HepG2 (cell line): ENCODE results near the gene CREB3. TPM values are rescaled to one million over a fixed set of nuclear protein-coding genes. Genes with fewer than 3 reads are reported as not detected.

Experiments
- ARNTL ChIP-seq: sonication (generic); formaldehyde crosslinking; IDR thresholded peaks from 2 replicates; pipeline ENCODE4 v1.4.0; 2020; ENCODE audit warnings: mild to moderate bottlenecking, missing genetic modification reagents
- CBFB ChIP-seq: sonication (generic); formaldehyde crosslinking; IDR thresholded peaks from 2 replicates; pipeline ENCODE4 v1.4.0; 2020; ENCODE audit warnings: missing genetic modification reagents
- HHEX ChIP-seq: IDR thresholded peaks from 2 replicates; pipeline ENCODE4 v1.6.1; 2016; ENCODE audit warnings: control low read depth
- MTA1 ChIP-seq: sonication (generic); formaldehyde crosslinking; IDR thresholded peaks from 2 replicates; pipeline ENCODE4 v1.4.0; 2020; ENCODE audit warnings: missing genetic modification reagents, mild to moderate bottlenecking, borderline replicate concordance
- NCOA2 ChIP-seq: sonication (generic); formaldehyde crosslinking; IDR thresholded peaks from 2 replicates; pipeline ENCODE4 v1.8.0; 2022; ENCODE audit warnings: inconsistent platforms
- REXO4 ChIP-seq: sonication (generic); formaldehyde crosslinking; IDR thresholded peaks from 2 replicates; pipeline ENCODE4 v1.8.0; 2022; ENCODE audit warnings: missing genetic modification reagents, mild to moderate bottlenecking, borderline replicate concordance
- ZBTB42 ChIP-seq: sonication (generic); formaldehyde crosslinking; IDR thresholded peaks from 2 replicates; pipeline ENCODE4 v1.5.0; 2020; ENCODE audit warnings: mild to moderate bottlenecking, missing genetic modification reagents
- ZFYVE20 ChIP-seq: sonication (generic); formaldehyde crosslinking; IDR thresholded peaks from 2 replicates; pipeline ENCODE4 v1.8.0; 2023; ENCODE audit warnings: low read depth, mild to moderate bottlenecking, moderate library complexity, missing genetic modification reagents, borderline replicate concordance
- ZNF24 ChIP-seq: fragments of 450-650 bp; IDR thresholded peaks from 2 replicates; pipeline ENCODE4 v1.6.1; 2017; ENCODE audit warnings: antibody characterized with exemption, mild to moderate bottlenecking
- ZNF552 ChIP-seq: sonication (generic); formaldehyde crosslinking; IDR thresholded peaks from 2 replicates; pipeline ENCODE4 v1.9.0; 2022; ENCODE audit warnings: missing genetic modification reagents, mild to moderate bottlenecking, borderline replicate concordance
- ZNF556 ChIP-seq: sonication (generic); formaldehyde crosslinking; IDR thresholded peaks from 2 replicates; pipeline ENCODE4 v1.4.0; 2020; ENCODE audit warnings: mild to moderate bottlenecking, missing genetic modification reagents, borderline replicate concordance
- ZNF660 ChIP-seq: sonication (generic); formaldehyde crosslinking; IDR thresholded peaks from 2 replicates; pipeline ENCODE4 v1.5.1; 2020; ENCODE audit warnings: mild to moderate bottlenecking, low read depth, missing genetic modification reagents, borderline replicate concordance
- polyA plus RNA-seq, 8 experiments: library from polyadenylated mRNA; depleted of rRNA in 3 of 8; stranded (reverse) in 7 of 8; unstranded in 1 of 8; fragments of >200 nt; fragmentation: Illumina TruSeq in 4 of 8; extraction: Trizol in 4 of 8; gene quantifications; 2 replicates each; pipeline versions ENCODE4 v1.2.1 to v1.2.3, GENCODE V29; 2011 to 2016; ENCODE audit warnings: low read depth in 4 of 8, missing spikeins in 1 of 8, mixed read lengths in 1 of 8; ENCODE audit not compliant: insufficient read depth in 1 of 8
- total RNA-seq, 5 experiments: library from RNA; depleted of rRNA; stranded (reverse); fragments of >200 nt; fragmentation: Illumina TruSeq; extraction: Trizol; gene quantifications; 2 replicates each; pipeline ENCODE4 v1.2.3, GENCODE V29; 2016; ENCODE audit warnings: low read depth in 1 of 5
- TF ChIP-seq, protein P1 (sequence below): IDR thresholded peaks from 2 replicates; pipeline ENCODE4 v1.6.1; 2016; ENCODE audit warnings: low read depth, borderline replicate concordance
- TF ChIP-seq, protein P2 (sequence below): sonication (generic); formaldehyde crosslinking; IDR thresholded peaks from 2 replicates; pipeline ENCODE4 v1.4.0; 2020; ENCODE audit warnings: missing genetic modification reagents
- TF ChIP-seq, protein P3 (sequence below): sonication (generic); formaldehyde crosslinking; IDR thresholded peaks from 2 replicates; pipeline ENCODE4 v1.5.0; 2020; ENCODE audit warnings: mild to moderate bottlenecking, missing genetic modification reagents, borderline replicate concordance
- TF ChIP-seq, protein P4 (sequence below): sonication (generic); formaldehyde crosslinking; IDR thresholded peaks from 2 replicates; pipeline ENCODE4 v1.5.0; 2020; ENCODE audit warnings: missing genetic modification reagents
- TF ChIP-seq, protein P5 (sequence below): sonication (generic); formaldehyde crosslinking; IDR thresholded peaks from 2 replicates; pipeline ENCODE4 v1.4.0; 2020; ENCODE audit warnings: mild to moderate bottlenecking, missing genetic modification reagents, borderline replicate concordance

CREB3 gene
- total and polyA plus RNA-seq, 2 of the 13 experiments (the other 11 are each of a cell fraction or from before 2014, with no cell fraction given), result 11.1 to 34.2 TPM

DNA sequence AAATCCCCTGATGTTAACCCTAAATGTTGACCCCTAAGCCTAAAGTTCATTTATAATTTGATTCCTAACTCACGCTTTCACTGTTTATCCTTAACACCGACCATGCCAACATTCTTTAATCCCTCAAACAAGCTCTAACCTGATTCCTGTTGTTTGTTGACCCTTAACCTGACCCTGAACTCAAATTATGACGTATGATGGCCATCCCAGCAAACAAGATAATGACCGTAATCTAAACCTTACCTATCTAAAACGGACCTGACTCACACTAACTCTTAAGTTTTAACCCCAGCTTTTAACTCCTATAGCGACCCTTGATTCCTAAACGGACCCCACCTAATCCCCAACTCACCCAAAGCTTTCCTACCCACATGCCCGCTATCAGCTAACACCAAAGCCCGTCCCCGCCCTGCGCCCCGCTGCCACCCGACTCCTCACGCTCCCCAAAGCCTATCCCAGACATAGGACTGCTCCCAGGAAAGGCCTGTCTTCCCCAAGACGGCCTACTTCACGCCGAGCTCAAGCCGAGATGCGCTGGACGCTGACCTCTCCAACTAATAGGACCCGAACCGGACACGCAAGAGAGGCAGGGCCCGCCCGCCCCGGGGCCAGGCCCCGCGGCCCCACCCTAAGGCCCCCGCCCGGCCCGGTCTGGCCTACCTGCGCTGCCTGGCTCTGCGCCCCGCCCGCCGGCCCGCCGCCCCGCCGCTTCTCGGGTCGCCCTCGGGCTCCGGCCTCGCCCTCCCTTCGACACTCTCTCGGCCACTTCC lies 866 bp upstream of the CREB3 start (continued):
- TF ChIP-seq, protein P1, sequence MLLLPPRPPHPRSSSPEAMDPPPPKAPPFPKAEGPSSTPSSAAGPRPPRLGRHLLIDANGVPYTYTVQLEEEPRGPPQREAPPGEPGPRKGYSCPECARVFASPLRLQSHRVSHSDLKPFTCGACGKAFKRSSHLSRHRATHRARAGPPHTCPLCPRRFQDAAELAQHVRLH (CRISPR knock-in tag), result no peak
- no peak for TF ChIP-seq ZNF556 (CRISPR knock-in tag)
- TF ChIP-seq, protein P2, sequence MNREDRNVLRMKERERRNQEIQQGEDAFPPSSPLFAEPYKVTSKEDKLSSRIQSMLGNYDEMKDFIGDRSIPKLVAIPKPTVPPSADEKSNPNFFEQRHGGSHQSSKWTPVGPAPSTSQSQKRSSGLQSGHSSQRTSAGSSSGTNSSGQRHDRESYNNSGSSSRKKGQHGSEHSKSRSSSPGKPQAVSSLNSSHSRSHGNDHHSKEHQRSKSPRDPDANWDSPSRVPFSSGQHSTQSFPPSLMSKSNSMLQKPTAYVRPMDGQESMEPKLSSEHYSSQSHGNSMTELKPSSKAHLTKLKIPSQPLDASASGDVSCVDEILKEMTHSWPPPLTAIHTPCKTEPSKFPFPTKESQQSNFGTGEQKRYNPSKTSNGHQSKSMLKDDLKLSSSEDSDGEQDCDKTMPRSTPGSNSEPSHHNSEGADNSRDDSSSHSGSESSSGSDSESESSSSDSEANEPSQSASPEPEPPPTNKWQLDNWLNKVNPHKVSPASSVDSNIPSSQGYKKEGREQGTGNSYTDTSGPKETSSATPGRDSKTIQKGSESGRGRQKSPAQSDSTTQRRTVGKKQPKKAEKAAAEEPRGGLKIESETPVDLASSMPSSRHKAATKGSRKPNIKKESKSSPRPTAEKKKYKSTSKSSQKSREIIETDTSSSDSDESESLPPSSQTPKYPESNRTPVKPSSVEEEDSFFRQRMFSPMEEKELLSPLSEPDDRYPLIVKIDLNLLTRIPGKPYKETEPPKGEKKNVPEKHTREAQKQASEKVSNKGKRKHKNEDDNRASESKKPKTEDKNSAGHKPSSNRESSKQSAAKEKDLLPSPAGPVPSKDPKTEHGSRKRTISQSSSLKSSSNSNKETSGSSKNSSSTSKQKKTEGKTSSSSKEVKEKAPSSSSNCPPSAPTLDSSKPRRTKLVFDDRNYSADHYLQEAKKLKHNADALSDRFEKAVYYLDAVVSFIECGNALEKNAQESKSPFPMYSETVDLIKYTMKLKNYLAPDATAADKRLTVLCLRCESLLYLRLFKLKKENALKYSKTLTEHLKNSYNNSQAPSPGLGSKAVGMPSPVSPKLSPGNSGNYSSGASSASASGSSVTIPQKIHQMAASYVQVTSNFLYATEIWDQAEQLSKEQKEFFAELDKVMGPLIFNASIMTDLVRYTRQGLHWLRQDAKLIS (CRISPR knock-in tag), result no peak
- no peak for TF ChIP-seq ZNF24
- TF ChIP-seq, protein P3, sequence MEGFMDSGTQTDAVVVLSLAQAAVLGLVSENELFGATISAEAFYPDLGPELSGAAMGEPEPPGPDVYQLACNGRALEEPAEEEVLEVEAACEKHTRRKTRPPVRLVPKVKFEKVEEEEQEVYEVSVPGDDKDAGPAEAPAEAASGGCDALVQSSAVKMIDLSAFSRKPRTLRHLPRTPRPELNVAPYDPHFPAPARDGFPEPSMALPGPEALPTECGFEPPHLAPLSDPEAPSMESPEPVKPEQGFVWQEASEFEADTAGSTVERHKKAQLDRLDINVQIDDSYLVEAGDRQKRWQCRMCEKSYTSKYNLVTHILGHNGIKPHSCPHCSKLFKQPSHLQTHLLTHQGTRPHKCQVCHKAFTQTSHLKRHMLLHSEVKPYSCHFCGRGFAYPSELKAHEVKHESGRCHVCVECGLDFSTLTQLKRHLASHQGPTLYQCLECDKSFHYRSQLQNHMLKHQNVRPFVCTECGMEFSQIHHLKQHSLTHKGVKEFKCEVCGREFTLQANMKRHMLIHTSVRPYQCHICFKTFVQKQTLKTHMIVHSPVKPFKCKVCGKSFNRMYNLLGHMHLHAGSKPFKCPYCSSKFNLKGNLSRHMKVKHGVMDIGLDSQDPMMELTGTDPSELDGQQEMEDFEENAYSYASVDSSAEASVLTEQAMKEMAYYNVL (CRISPR knock-in tag), result no peak
- no peak for TF ChIP-seq ZNF552 (CRISPR knock-in tag)
- TF ChIP-seq, protein P4, sequence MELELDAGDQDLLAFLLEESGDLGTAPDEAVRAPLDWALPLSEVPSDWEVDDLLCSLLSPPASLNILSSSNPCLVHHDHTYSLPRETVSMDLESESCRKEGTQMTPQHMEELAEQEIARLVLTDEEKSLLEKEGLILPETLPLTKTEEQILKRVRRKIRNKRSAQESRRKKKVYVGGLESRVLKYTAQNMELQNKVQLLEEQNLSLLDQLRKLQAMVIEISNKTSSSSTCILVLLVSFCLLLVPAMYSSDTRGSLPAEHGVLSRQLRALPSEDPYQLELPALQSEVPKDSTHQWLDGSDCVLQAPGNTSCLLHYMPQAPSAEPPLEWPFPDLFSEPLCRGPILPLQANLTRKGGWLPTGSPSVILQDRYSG, result no peak
- TF ChIP-seq NCOA2, result peak; percentile 63
- no peak for TF ChIP-seq ZNF660 (CRISPR knock-in tag)
- TF ChIP-seq HHEX, result no peak
- TF ChIP-seq, protein P5, sequence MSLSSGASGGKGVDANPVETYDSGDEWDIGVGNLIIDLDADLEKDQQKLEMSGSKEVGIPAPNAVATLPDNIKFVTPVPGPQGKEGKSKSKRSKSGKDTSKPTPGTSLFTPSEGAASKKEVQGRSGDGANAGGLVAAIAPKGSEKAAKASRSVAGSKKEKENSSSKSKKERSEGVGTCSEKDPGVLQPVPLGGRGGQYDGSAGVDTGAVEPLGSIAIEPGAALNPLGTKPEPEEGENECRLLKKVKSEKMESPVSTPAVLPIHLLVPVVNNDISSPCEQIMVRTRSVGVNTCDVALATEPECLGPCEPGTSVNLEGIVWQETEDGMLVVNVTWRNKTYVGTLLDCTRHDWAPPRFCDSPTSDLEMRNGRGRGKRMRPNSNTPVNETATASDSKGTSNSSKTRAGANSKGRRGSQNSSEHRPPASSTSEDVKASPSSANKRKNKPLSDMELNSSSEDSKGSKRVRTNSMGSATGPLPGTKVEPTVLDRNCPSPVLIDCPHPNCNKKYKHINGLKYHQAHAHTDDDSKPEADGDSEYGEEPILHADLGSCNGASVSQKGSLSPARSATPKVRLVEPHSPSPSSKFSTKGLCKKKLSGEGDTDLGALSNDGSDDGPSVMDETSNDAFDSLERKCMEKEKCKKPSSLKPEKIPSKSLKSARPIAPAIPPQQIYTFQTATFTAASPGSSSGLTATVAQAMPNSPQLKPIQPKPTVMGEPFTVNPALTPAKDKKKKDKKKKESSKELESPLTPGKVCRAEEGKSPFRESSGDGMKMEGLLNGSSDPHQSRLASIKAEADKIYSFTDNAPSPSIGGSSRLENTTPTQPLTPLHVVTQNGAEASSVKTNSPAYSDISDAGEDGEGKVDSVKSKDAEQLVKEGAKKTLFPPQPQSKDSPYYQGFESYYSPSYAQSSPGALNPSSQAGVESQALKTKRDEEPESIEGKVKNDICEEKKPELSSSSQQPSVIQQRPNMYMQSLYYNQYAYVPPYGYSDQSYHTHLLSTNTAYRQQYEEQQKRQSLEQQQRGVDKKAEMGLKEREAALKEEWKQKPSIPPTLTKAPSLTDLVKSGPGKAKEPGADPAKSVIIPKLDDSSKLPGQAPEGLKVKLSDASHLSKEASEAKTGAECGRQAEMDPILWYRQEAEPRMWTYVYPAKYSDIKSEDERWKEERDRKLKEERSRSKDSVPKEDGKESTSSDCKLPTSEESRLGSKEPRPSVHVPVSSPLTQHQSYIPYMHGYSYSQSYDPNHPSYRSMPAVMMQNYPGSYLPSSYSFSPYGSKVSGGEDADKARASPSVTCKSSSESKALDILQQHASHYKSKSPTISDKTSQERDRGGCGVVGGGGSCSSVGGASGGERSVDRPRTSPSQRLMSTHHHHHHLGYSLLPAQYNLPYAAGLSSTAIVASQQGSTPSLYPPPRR (CRISPR knock-in tag), result 0 out of 2 replicates have a peak, but pooled peaks have one; percentile 19
- TF ChIP-seq ZFYVE20 (CRISPR knock-in tag), result no peak
- TF ChIP-seq ARNTL (CRISPR knock-in tag), result no peak
- TF ChIP-seq MTA1 (CRISPR knock-in tag), result no peak
- TF ChIP-seq CBFB (CRISPR knock-in tag), result no peak
- TF ChIP-seq REXO4 (CRISPR knock-in tag), result no peak
- TF ChIP-seq ZBTB42 (CRISPR knock-in tag), result no peak
